GM23338 (cell line): ENCODE data around the gene KSR2. TPM values are rescaled to one million over a fixed set of nuclear protein-coding genes. Genes with fewer than 3 reads are reported as not detected.

Experiments
- ATAC-seq: fragments of 200-7000 bp; cut with Tn5 transposase; 3 replicates; pipeline ENCODE4 v1.9.1; 2020
- DNase-seq: peaks from one replicate; pipeline ENCODE4 v3.0.0-alpha.2; 2015; ENCODE audit warnings: low spot score
- H2AFZ ChIP-seq: fragments of 200-600 bp; sonication (generic); 2 replicates; pipeline ENCODE4 v1.8.0; 2016; ENCODE audit warnings: antibody characterized with exemption, mild to moderate bottlenecking, moderate library complexity
- H3F3A ChIP-seq: fragments of 200-600 bp; sonication (generic); replicated peaks from 2 replicates; pipeline ENCODE4 v1.8.0; 2017; ENCODE audit warnings: antibody characterized with exemption, mixed run types, low read depth
- H3K27ac ChIP-seq: fragments of 200-600 bp; sonication (generic); 2 replicates; pipeline ENCODE4 v1.6.1; 2016; ENCODE audit warnings: low read depth
- H3K27me3 ChIP-seq: fragments of 200-600 bp; sonication (generic); 2 replicates; pipeline ENCODE4 v1.8.0; 2016; ENCODE audit warnings: mild to moderate bottlenecking, mixed run types, moderate library complexity; ENCODE audit not compliant: insufficient read depth
- H3K36me3 ChIP-seq: fragments of 200-600 bp; sonication (generic); 2 replicates; pipeline ENCODE4 v1.8.0; 2016; ENCODE audit warnings: mild to moderate bottlenecking; ENCODE audit not compliant: insufficient read depth
- H3K4me1 ChIP-seq: fragments of 200-600 bp; sonication (generic); 2 replicates; pipeline ENCODE4 v1.8.0; 2016; ENCODE audit warnings: mild to moderate bottlenecking, moderate library complexity; ENCODE audit not compliant: insufficient read depth
- H3K4me2 ChIP-seq: fragments of 200-600 bp; sonication (generic); 2 replicates; pipeline ENCODE4 v1.7.1; 2017; ENCODE audit warnings: mixed run types
- H3K4me3 ChIP-seq: fragments of 200-600 bp; sonication (generic); 2 replicates; pipeline ENCODE4 v1.6.1; 2016; ENCODE audit warnings: mixed run types
- H3K79me2 ChIP-seq: fragments of 200-600 bp; sonication (generic); replicated peaks from 2 replicates; pipeline ENCODE4 v1.8.0; 2017; ENCODE audit warnings: mild to moderate bottlenecking; ENCODE audit not compliant: insufficient read depth
- H3K9me2 ChIP-seq: fragments of 200-600 bp; sonication (generic); 2 replicates; pipeline ENCODE4 v1.8.0; 2017; ENCODE audit not compliant: insufficient read depth
- H4K20me1 ChIP-seq: fragments of 200-600 bp; sonication (generic); replicated peaks from 2 replicates; pipeline ENCODE4 v1.8.0; 2017; ENCODE audit warnings: mild to moderate bottlenecking; ENCODE audit not compliant: insufficient read depth
- H3K27ac Mint-ChIP-seq: 2 replicates; pipeline ENCODE4 v1.8.0; 2020; ENCODE audit warnings: inconsistent platforms, mild to moderate bottlenecking, moderate library complexity, mixed read lengths
- H3K27me3 Mint-ChIP-seq: 3 replicates; pipeline ENCODE4 v1.8.0; 2022; ENCODE audit warnings: low read depth, mild to moderate bottlenecking, moderate library complexity, mixed read lengths, inconsistent platforms; ENCODE audit not compliant: insufficient read depth, poor library complexity
- H3K36me3 Mint-ChIP-seq: 3 replicates; pipeline ENCODE4 v1.8.0; 2021; ENCODE audit warnings: low read depth, mild to moderate bottlenecking, inconsistent platforms, moderate library complexity, mixed read lengths
- H3K4me1 Mint-ChIP-seq: 3 replicates; pipeline ENCODE4 v1.8.0; 2020; ENCODE audit warnings: mild to moderate bottlenecking, inconsistent platforms, mixed read lengths
- H3K4me3 Mint-ChIP-seq: 3 replicates; pipeline ENCODE4 v1.8.0; 2021; ENCODE audit warnings: moderate library complexity, mild to moderate bottlenecking, inconsistent platforms, mixed read lengths
- H3K9me3 Mint-ChIP-seq: 3 replicates; pipeline ENCODE4 v1.8.0; 2020; ENCODE audit warnings: moderate library complexity, mild to moderate bottlenecking, inconsistent platforms, mixed read lengths
- CREB1 ChIP-seq: fragments of 250-450 bp; sonication (Bioruptor Pico); IDR thresholded peaks from 2 replicates; pipeline ENCODE4 v1.5.0; 2020; ENCODE audit warnings: low read depth, mild to moderate bottlenecking, moderate library complexity
- ETS1 ChIP-seq: IDR thresholded peaks from 2 replicates; pipeline ENCODE4 v1.6.1; 2016; ENCODE audit warnings: antibody characterized with exemption
- EZH2phosphoT487 ChIP-seq: fragments of 200-600 bp; sonication (generic); IDR thresholded peaks from one replicate; pipeline ENCODE4 v1.8.1; 2018; ENCODE audit warnings: antibody characterized with exemption; ENCODE audit not compliant: unreplicated experiment
- JUNB ChIP-seq: IDR thresholded peaks from one replicate; pipeline ENCODE4 v1.6.1; 2016; ENCODE audit warnings: antibody characterized with exemption; ENCODE audit not compliant: unreplicated experiment
- POLR2AphosphoS5 ChIP-seq: IDR thresholded peaks from 2 replicates; pipeline ENCODE4 v1.6.1; 2016; ENCODE audit warnings: antibody characterized with exemption, low read depth
- REST ChIP-seq: IDR thresholded peaks from one replicate; pipeline ENCODE4 v1.6.1; 2018; ENCODE audit warnings: antibody characterized with exemption; ENCODE audit not compliant: unreplicated experiment
- ZNF331 ChIP-seq: fragments of 250-450 bp; sonication (Bioruptor Pico); IDR thresholded peaks from 2 replicates; pipeline ENCODE4 v1.5.0; 2020; ENCODE audit warnings: low read depth, mild to moderate bottlenecking, moderate library complexity
- ZNF462 ChIP-seq: fragments of 250-450 bp; sonication (Bioruptor Pico); IDR thresholded peaks from 2 replicates; pipeline ENCODE4 v1.5.0; 2020; ENCODE audit warnings: mild to moderate bottlenecking, moderate library complexity
- polyA plus RNA-seq: library from polyadenylated mRNA; unstranded; fragments of >200 nt; fragmentation: Nextera tagmentation; extraction: Ambion mirVana; gene quantifications from 2 replicates; pipeline ENCODE4 v1.2.1, GENCODE V29; 2016
- total RNA-seq: library from RNA; depleted of rRNA; stranded (reverse); fragments of >200 nt; shearing (Covaris generic); gene quantifications from 2 replicates; pipeline ENCODE4 v1.2.3, GENCODE V29; 2014

The KSR2 gene
- total and polyA plus RNA-seq, 2 experiments from 2014 or later, result 1.1 to 2.7 TPM

GRCh38 chr12:117486840-117487659, 481.7 kb downstream of the KSR2 start:
- H3K27me3 ChIP-seq, result no peaks in the 10 kb centered on the region
- H3K4me2 ChIP-seq, result no peak overlapping the region
- DNase-seq, result no peak
- no peak for ATAC-seq
- H3K27me3 Mint-ChIP-seq, result no peaks in the 10 kb centered on the region
- H3F3A ChIP-seq, result no peaks in the 10 kb centered on the region
- no peaks in the 10 kb centered on the region for H3K79me2 ChIP-seq
- H4K20me1 ChIP-seq, result no peaks in the 10 kb centered on the region
- H2AFZ ChIP-seq, result no peak overlapping the region
- no peak overlapping the region for H3K4me3 Mint-ChIP-seq
- no peaks in the 10 kb centered on the region for H3K36me3 ChIP-seq
- H3K27ac ChIP-seq, result no peak overlapping the region
- no peaks in the 10 kb centered on the region for H3K9me3 Mint-ChIP-seq
- TF ChIP-seq POLR2AphosphoS5, result no peak
- TF ChIP-seq CREB1 (CRISPR knock-in tag), result no peak
- TF ChIP-seq ZNF331 (CRISPR knock-in tag), result no peak
- no peak for TF ChIP-seq REST
- no peak for TF ChIP-seq JUNB
- no peak for TF ChIP-seq EZH2phosphoT487
- no peak for TF ChIP-seq ETS1
- no peak for TF ChIP-seq ZNF462
- peaks cover 2% of the 10 kb centered on the region; the same call in 2 of the 3 replicates for H3K4me1 Mint-ChIP-seq
- H3K4me3 ChIP-seq, result no peak overlapping the region
- no peaks in the 10 kb centered on the region for H3K36me3 Mint-ChIP-seq
- no peaks in the 10 kb centered on the region for H3K4me1 ChIP-seq
- no peak overlapping the region for H3K27ac Mint-ChIP-seq
- H3K9me2 ChIP-seq, result no peaks in the 10 kb centered on the region
